Measurements from ENCODE around the gene TPCN2.

TPCN2 gene

GRCh38 chr11:69097263-69097662 lies 48.5 kb downstream of the TPCN2 start:
- H3K9me3 ChIP-seq = no peaks in the 10 kb centered on the region
- H3K27ac ChIP-seq = no peak overlapping the region
- H3K4me1 ChIP-seq (ENCODE audit: control insufficient read depth in 1 of 2, insufficient read depth in 1 of 2, low read depth in 1 of 2, low read length in 1 of 2) = no peaks in the 10 kb centered on the region
- H3K27me3 ChIP-seq = peaks cover 28% of the 10 kb centered on the region
- TF ChIP-seq CTCF (IDR thresholded peaks at IDR 0.05) = no peak
- H3K36me3 ChIP-seq = peaks cover 20% of the 10 kb centered on the region
- H3K4me3 ChIP-seq (ENCODE audit: low read depth in 1 of 2, low read length in 1 of 2) = no peak overlapping the region

- Histone ChIP-seq H3K27ac (no peak overlapping the region), H3K9me3 (no peaks in the 10 kb centered on the region), H3K4me3 (ENCODE audit: low read depth in 1 of 2, low read length in 1 of 2) (no peak overlapping the region), H3K36me3 (peaks cover 5% of the 10 kb centered on the region), H3K27me3 (peaks cover 46% of the 10 kb centered on the region), H3K4me1 (ENCODE audit: control insufficient read depth in 1 of 2, insufficient read depth in 1 of 2, low read depth in 1 of 2, low read length in 1 of 2) (no peaks in the 10 kb centered on the region)
- no peak for TF ChIP-seq CTCF (IDR thresholded peaks at IDR 0.05)
Measured at GRCh38 chr11:69099180-69099579, 50.4 kb downstream of the TPCN2 start.

- Histone ChIP-seq H3K27ac (no peak overlapping the region), H3K4me3 (ENCODE audit: low read depth in 1 of 2, low read length in 1 of 2) (no peak overlapping the region), H3K4me1 (ENCODE audit: control insufficient read depth in 1 of 2, insufficient read depth in 1 of 2, low read depth in 1 of 2, low read length in 1 of 2) (no peaks in the 10 kb centered on the region), H3K36me3 (peaks cover 5% of the 10 kb centered on the region), H3K27me3 (peaks cover 46% of the 10 kb centered on the region), H3K9me3 (no peaks in the 10 kb centered on the region)
- no peak for TF ChIP-seq CTCF (IDR thresholded peaks at IDR 0.05)
Measured at GRCh38 chr11:69100454-69101114, 51.9 kb downstream of the TPCN2 start.

- Histone ChIP-seq H3K27me3 (peaks cover 46% of the 10 kb centered on the region), H3K4me3 (ENCODE audit: low read depth in 1 of 2, low read length in 1 of 2) (no peak overlapping the region)
Measured at GRCh38 chr11:69101115-69101791, 52.5 kb downstream of the TPCN2 start.

More at GRCh38 chr11:69101115-69101791, 52.5 kb downstream of the TPCN2 start:
- Histone ChIP-seq H3K36me3 (peaks cover 5% of the 10 kb centered on the region), H3K27ac (no peak overlapping the region), H3K9me3 (no peaks in the 10 kb centered on the region), H3K4me1 (ENCODE audit: control insufficient read depth in 1 of 2, insufficient read depth in 1 of 2, low read depth in 1 of 2, low read length in 1 of 2) (no peaks in the 10 kb centered on the region)
- TF ChIP-seq CTCF (IDR thresholded peaks at IDR 0.05) = peak; percentile 59
